GM12878 (cell line): ENCODE data around the gene TPPP. TPM values are rescaled to one million over a fixed set of nuclear protein-coding genes. Genes with fewer than 3 reads are reported as not detected.

ENCODE experiments used
- ATAC-seq: fragments of 200-7000 bp; cut with Tn5 transposase; 3 replicates; pipeline ENCODE4 v1.9.1; 2020; ENCODE audit warnings: mild to moderate bottlenecking, moderate library complexity
- BruUV-seq: library from RNA; stranded (reverse); fragments of 400-500 nt; replicated peaks from 2 replicates; lab custom pipeline; 2021; lab: Mats Ljungman, UMichigan
- CTCF ChIA-PET: fragments of 300-600 bp; sonication (Branson Sonifier 250); formaldehyde crosslinking; extraction: SDS; loops from one replicate; lab custom pipeline; 2021; ENCODE audit warnings: inconsistent platforms; lab: Yijun Ruan, JAX
- POLR2A ChIA-PET: fragments of 350-600 bp; formaldehyde crosslinking; extraction: SDS; loops from one replicate; lab custom pipeline; 2021; ENCODE audit warnings: inconsistent platforms; lab: Charles Lee
- RAD21 ChIA-PET: fragments of 300-600 bp; sonication (Branson Sonifier 250); formaldehyde crosslinking; loops from one replicate; lab custom pipeline; 2023; ENCODE audit warnings: antibody characterized with exemption; ENCODE audit not compliant: unreplicated experiment; lab: Charles Lee
- SMC1A ChIA-PET: fragments of 300-600 bp; sonication (Branson Sonifier 250); formaldehyde crosslinking; loops from one replicate; lab custom pipeline; 2023; ENCODE audit not compliant: unreplicated experiment, uncharacterized antibody; lab: Charles Lee
- DNase-seq: peaks from one replicate; pipeline ENCODE4 v3.0.0-alpha.2; 2011; ENCODE audit warnings: low read depth, low spot score
- FAIRE-seq: peaks from 3 replicates; lab custom pipeline; 2011; peaks lifted over from hg19 to GRCh38; lab: Jason Lieb, UNC
- H2AFZ ChIP-seq: 2 replicates; pipeline ENCODE4 v1.6.0; 2011; ENCODE audit warnings: low read depth, low read length, control low read depth; ENCODE audit not compliant: control insufficient read depth
- H3K27ac ChIP-seq: 2 replicates; pipeline ENCODE4 v1.5.1; 2011; ENCODE audit warnings: control low read depth; ENCODE audit not compliant: control insufficient read depth, insufficient read depth
- H3K27me3 ChIP-seq, 2 experiments: replicated peaks in 1 of 2; 2 replicates each; pipeline versions ENCODE4 v1.6.0 to v1.6.1; 2011; ENCODE audit warnings: low read length in 1 of 2; ENCODE audit not compliant: control insufficient read depth in 2 of 2, insufficient read depth in 2 of 2
- H3K36me3 ChIP-seq, 2 experiments: 2 replicates each; pipeline ENCODE4 v1.5.1; 2011; ENCODE audit warnings: low read length in 1 of 2; ENCODE audit not compliant: control insufficient read depth in 2 of 2, insufficient read depth in 2 of 2
- H3K4me1 ChIP-seq: 2 replicates; pipeline ENCODE4 v1.6.1; 2011; ENCODE audit warnings: mild to moderate bottlenecking, low read length, moderate library complexity, mixed read lengths; ENCODE audit not compliant: control insufficient read depth, insufficient read depth
- H3K4me2 ChIP-seq: 2 replicates; pipeline ENCODE4 v1.6.0; 2011; ENCODE audit warnings: control low read depth; ENCODE audit not compliant: control insufficient read depth, insufficient read depth
- H3K4me3 ChIP-seq: fragments of 200-600 bp; sonication (generic); 2 replicates; pipeline ENCODE4 v1.5.1; 2016
- H3K79me2 ChIP-seq: 2 replicates; pipeline ENCODE4 v1.6.0; 2011; ENCODE audit warnings: low read length; ENCODE audit not compliant: control insufficient read depth, insufficient read depth
- H3K9ac ChIP-seq: 2 replicates; pipeline ENCODE4 v1.8.0; 2011; ENCODE audit warnings: low read length, control low read depth, mixed read lengths; ENCODE audit not compliant: control insufficient read depth, insufficient read depth
- H3K9me3 ChIP-seq: replicated peaks from 3 replicates; pipeline ENCODE4 v1.5.1; 2011; ENCODE audit warnings: mild to moderate bottlenecking, low read length; ENCODE audit not compliant: control insufficient read depth, insufficient read depth
- H4K20me1 ChIP-seq: 2 replicates; pipeline ENCODE4 v1.6.0; 2011; ENCODE audit not compliant: control insufficient read depth, insufficient read depth
- BCL11A ChIP-seq: IDR thresholded peaks from 2 replicates; pipeline ENCODE4 v1.6.1; 2011; ENCODE audit warnings: low read depth, low read length
- CBFB ChIP-seq: IDR thresholded peaks from 2 replicates; pipeline ENCODE4 v1.6.1; 2016; ENCODE audit warnings: antibody characterized with exemption, low read depth
- CBX3 ChIP-seq: fragments of 200-600 bp; sonication (generic); IDR thresholded peaks from 2 replicates; pipeline ENCODE4 v1.6.1; 2016; ENCODE audit warnings: low read depth, borderline replicate concordance
- ESRRA ChIP-seq: IDR thresholded peaks from 2 replicates; pipeline ENCODE4 v1.6.1; 2012; ENCODE audit warnings: mild to moderate bottlenecking, low read length, improper control_type of control experiment
- IRF4 ChIP-seq: IDR thresholded peaks from 2 replicates; pipeline ENCODE4 v1.6.1; 2011; ENCODE audit warnings: low read depth, low read length
- KAT2A ChIP-seq: conservative IDR thresholded peaks from 2 replicates; pipeline ENCODE4 v1.6.1; 2011; ENCODE audit warnings: low read depth, low read length; ENCODE audit not compliant: control insufficient read depth
- MEF2B ChIP-seq: fragments of 450-650 bp; IDR thresholded peaks from 2 replicates; pipeline ENCODE4 v1.6.1; 2018; ENCODE audit warnings: mild to moderate bottlenecking, moderate library complexity; ENCODE audit not compliant: partially characterized antibody, poor library complexity, severe bottlenecking
- NBN ChIP-seq: fragments of 450-650 bp; IDR thresholded peaks from 2 replicates; pipeline ENCODE4 v1.6.1; 2016
- PAX5 ChIP-seq: IDR thresholded peaks from 2 replicates; pipeline ENCODE4 v1.6.1; 2011; ENCODE audit warnings: low read depth, low read length, borderline replicate concordance
- TARDBP ChIP-seq: IDR thresholded peaks from 2 replicates; pipeline ENCODE4 v1.6.1; 2016; ENCODE audit warnings: borderline replicate concordance
- TCF7 ChIP-seq: IDR thresholded peaks from 2 replicates; pipeline ENCODE4 v1.6.1; 2014; ENCODE audit warnings: antibody characterized with exemption, borderline replicate concordance
- YBX1 ChIP-seq: fragments of 450-650 bp; IDR thresholded peaks from 2 replicates; pipeline ENCODE4 v1.6.1; 2016; ENCODE audit warnings: antibody characterized with exemption
- WGBS: methylation state at CpG from one replicate; pipeline ENCODE4 v1.1.6; 2016; ENCODE audit warnings: low lambda C conversion rate; ENCODE audit not compliant: insufficient replicate concordance, insufficient coverage; ENCODE audit errors: missing lambda C conversion rate; 5-methylcytosine and 5-hydroxymethylcytosine counted together
- in situ Hi-C: fragments of 300-500 bp; cut with MboI; formaldehyde crosslinking; loops from 9 replicates; pipeline ENCODE4 v1.14.3; 2018; ENCODE audit warnings: mixed read lengths
- intact Hi-C: fragments of 100-400 bp; cut with micrococcal nuclease; formaldehyde crosslinking; loops from one replicate; pipeline ENCODE4 v1.14.2; 2022; ENCODE audit not compliant: unreplicated experiment
- polyA plus RNA-seq, 11 experiments: library from polyadenylated mRNA; depleted of rRNA in 4 of 11; unstranded in 6 of 11; stranded (reverse) in 5 of 11; fragments of >200 nt; fragmentation: Nextera tagmentation in 4 of 11; fragmentation: Illumina TruSeq in 1 of 11; extraction: Ambion mirVana in 4 of 11; extraction: Trizol in 1 of 11; gene quantifications; 1 replicate in 1 of 11; 2 replicates in 10 of 11; pipeline versions ENCODE4 v1.2.1 to v1.2.3, GENCODE V29; 2011 to 2016; ENCODE audit warnings: inconsistent platforms in 2 of 11, missing spikeins in 2 of 11, low read depth in 1 of 11
- total RNA-seq, 4 experiments: library from RNA; depleted of rRNA in 3 of 4; stranded (reverse); fragments of >200 nt in 3 of 4; fragmentation: Illumina TruSeq in 1 of 4; extraction: Trizol in 1 of 4; gene quantifications; 2 replicates each; pipeline versions ENCODE4 v1.2.1 to v1.2.3, GENCODE V29; 2013 to 2021
- TF ChIP-seq, protein P1 (sequence below): fragments of 450-650 bp; IDR thresholded peaks from 2 replicates; pipeline ENCODE4 v1.6.1; 2017; ENCODE audit warnings: mild to moderate bottlenecking, moderate library complexity
- TF ChIP-seq, protein P2 (sequence below): fragments of 450-650 bp; IDR thresholded peaks from 2 replicates; pipeline ENCODE4 v1.6.1; 2017; ENCODE audit warnings: antibody characterized with exemption, mild to moderate bottlenecking, moderate library complexity

Gene TPPP
- total and polyA plus RNA-seq, 10 of the 15 experiments (the other 5 are each of a cell fraction or from before 2014, with no cell fraction given): under 0.01 to 0.24 (median 0.04) TPM; not detected in 4

GRCh38 chr5:618450-618849, 74.7 kb downstream of the TPPP start (continued):
- TF ChIP-seq, protein P1, sequence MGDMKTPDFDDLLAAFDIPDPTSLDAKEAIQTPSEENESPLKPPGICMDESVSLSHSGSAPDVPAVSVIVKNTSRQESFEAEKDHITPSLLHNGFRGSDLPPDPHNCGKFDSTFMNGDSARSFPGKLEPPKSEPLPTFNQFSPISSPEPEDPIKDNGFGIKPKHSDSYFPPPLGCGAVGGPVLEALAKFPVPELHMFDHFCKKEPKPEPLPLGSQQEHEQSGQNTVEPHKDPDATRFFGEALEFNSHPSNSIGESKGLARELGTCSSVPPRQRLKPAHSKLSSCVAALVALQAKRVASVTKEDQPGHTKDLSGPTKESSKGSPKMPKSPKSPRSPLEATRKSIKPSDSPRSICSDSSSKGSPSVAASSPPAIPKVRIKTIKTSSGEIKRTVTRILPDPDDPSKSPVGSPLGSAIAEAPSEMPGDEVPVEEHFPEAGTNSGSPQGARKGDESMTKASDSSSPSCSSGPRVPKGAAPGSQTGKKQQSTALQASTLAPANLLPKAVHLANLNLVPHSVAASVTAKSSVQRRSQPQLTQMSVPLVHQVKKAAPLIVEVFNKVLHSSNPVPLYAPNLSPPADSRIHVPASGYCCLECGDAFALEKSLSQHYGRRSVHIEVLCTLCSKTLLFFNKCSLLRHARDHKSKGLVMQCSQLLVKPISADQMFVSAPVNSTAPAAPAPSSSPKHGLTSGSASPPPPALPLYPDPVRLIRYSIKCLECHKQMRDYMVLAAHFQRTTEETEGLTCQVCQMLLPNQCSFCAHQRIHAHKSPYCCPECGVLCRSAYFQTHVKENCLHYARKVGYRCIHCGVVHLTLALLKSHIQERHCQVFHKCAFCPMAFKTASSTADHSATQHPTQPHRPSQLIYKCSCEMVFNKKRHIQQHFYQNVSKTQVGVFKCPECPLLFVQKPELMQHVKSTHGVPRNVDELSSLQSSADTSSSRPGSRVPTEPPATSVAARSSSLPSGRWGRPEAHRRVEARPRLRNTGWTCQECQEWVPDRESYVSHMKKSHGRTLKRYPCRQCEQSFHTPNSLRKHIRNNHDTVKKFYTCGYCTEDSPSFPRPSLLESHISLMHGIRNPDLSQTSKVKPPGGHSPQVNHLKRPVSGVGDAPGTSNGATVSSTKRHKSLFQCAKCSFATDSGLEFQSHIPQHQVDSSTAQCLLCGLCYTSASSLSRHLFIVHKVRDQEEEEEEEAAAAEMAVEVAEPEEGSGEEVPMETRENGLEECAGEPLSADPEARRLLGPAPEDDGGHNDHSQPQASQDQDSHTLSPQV: no peak

- in situ Hi-C loops: no loop called here
These were observed 75.3 kb downstream of the TPPP start for GRCh38 chr5:617896-618295.

More at GRCh38 chr5:617896-618295, 75.3 kb downstream of the TPPP start:
- Histone ChIP-seq H3K79me2 (peaks cover 19% of the 10 kb centered on the region), H4K20me1 (no peaks in the 10 kb centered on the region), H3K9ac (no peak overlapping the region), H3K27ac (no peak overlapping the region), H3K4me1 (no peaks in the 10 kb centered on the region), H2AFZ (no peak overlapping the region), H3K9me3 (no peaks in the 10 kb centered on the region; the same call in 2 of the 3 replicates), H3K27me3 (no peaks in the 10 kb centered on the region), H3K4me2 (no peak overlapping the region), H3K36me3 (peaks cover 6 to 19% of the 10 kb centered on the region in 2 experiments), H3K4me3 (no peak overlapping the region)
- SMC1A ChIA-PET: interaction anchor here (0.7 kb wide), 1 partner anchor 172 kb away, joined by 3 read pairs; no protein-coding TSS in a partner anchor
- DNase-seq: no peak
- WGBS: 85% methylated on average over 12 of the region's 12 CpGs
- intact Hi-C loops: loop anchor here (10.0 kb wide), 1 partner anchor 143 kb away; no protein-coding TSS in a partner anchor
- TF ChIP-seq IRF4: no peak
- TF ChIP-seq CBX3: no peak
- no peak for TF ChIP-seq TCF7
- TF ChIP-seq PAX5: no peak
- TF ChIP-seq KAT2A: no peak
- TF ChIP-seq BCL11A: no peak
- no peak for TF ChIP-seq CBFB
- no peak for TF ChIP-seq MEF2B
- TF ChIP-seq ESRRA: no peak
- TF ChIP-seq TARDBP: no peak
- TF ChIP-seq, protein P2, sequence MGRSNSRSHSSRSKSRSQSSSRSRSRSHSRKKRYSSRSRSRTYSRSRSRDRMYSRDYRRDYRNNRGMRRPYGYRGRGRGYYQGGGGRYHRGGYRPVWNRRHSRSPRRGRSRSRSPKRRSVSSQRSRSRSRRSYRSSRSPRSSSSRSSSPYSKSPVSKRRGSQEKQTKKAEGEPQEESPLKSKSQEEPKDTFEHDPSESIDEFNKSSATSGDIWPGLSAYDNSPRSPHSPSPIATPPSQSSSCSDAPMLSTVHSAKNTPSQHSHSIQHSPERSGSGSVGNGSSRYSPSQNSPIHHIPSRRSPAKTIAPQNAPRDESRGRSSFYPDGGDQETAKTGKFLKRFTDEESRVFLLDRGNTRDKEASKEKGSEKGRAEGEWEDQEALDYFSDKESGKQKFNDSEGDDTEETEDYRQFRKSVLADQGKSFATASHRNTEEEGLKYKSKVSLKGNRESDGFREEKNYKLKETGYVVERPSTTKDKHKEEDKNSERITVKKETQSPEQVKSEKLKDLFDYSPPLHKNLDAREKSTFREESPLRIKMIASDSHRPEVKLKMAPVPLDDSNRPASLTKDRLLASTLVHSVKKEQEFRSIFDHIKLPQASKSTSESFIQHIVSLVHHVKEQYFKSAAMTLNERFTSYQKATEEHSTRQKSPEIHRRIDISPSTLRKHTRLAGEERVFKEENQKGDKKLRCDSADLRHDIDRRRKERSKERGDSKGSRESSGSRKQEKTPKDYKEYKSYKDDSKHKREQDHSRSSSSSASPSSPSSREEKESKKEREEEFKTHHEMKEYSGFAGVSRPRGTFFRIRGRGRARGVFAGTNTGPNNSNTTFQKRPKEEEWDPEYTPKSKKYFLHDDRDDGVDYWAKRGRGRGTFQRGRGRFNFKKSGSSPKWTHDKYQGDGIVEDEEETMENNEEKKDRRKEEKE: no peak
- TF ChIP-seq NBN: no peak
- no peak for TF ChIP-seq YBX1
- POLR2A ChIA-PET: no interaction called here
- RAD21 ChIA-PET: no interaction called here
- no TSS peak for BruUV-seq
- CTCF ChIA-PET: no interaction called here
- no peak for FAIRE-seq
- no peak for ATAC-seq
